ENCODE data around the gene NEDD4.
"Not testable (repeated sequence)": the region's sequence is repeated elsewhere in the genome, so short reads cannot be mapped to it uniquely, and the experiment has no call there.

NEDD4 gene

GRCh38 chr15:55952501-55953274 is 40.7 kb downstream of the NEDD4 start:
- DNase-seq, result not testable (repeated sequence)

- DNase-seq, result not testable (repeated sequence)
These were observed 48.8 kb downstream of the NEDD4 start for GRCh38 chr15:55944606-55945005.

GRCh38 chr15:55942332-55942731 is 51.1 kb downstream of the NEDD4 start:
- peak; percentile 49 for DNase-seq

GRCh38 chr15:55937040-55937439 is 56.4 kb downstream of the NEDD4 start:
- peak; percentile 73 for DNase-seq

GRCh38 chr15:55928955-55929354 is 64.5 kb downstream of the NEDD4 start:
- DNase-seq, result no peak

GRCh38 chr15:55921744-55922143 is 71.7 kb downstream of the NEDD4 start:
- no peak for DNase-seq

- DNase-seq, result no peak
These were observed 75.5 kb downstream of the NEDD4 start for GRCh38 chr15:55917881-55918296.

- no peak for DNase-seq
These were observed 76.6 kb downstream of the NEDD4 start for GRCh38 chr15:55916666-55917409.

- DNase-seq, result no peak
These were observed 77.4 kb downstream of the NEDD4 start for GRCh38 chr15:55915876-55916567.

GRCh38 chr15:55915221-55915620 is 78.2 kb downstream of the NEDD4 start:
- DNase-seq, result no peak

GRCh38 chr15:55914446-55914845 is 79.0 kb downstream of the NEDD4 start:
- no peak for DNase-seq

- DNase-seq, result no peak
These were observed 80.4 kb downstream of the NEDD4 start for GRCh38 chr15:55912982-55913381.

GRCh38 chr15:55909036-55909811 is 84.2 kb downstream of the NEDD4 start:
- DNase-seq, result no peak

GRCh38 chr15:55907797-55908196 is 85.6 kb downstream of the NEDD4 start:
- no peak for DNase-seq

- DNase-seq, result no peak
These were observed 90.4 kb downstream of the NEDD4 start for GRCh38 chr15:55902981-55903380.

GRCh38 chr15:55900019-55900418 is 93.4 kb downstream of the NEDD4 start:
- no peak for DNase-seq

- no peak for DNase-seq
These were observed 93.9 kb downstream of the NEDD4 start for GRCh38 chr15:55899537-55899936.

GRCh38 chr15:55897560-55898336 is 95.7 kb downstream of the NEDD4 start:
- DNase-seq, result no peak

GRCh38 chr15:55894399-55894965 is 98.9 kb downstream of the NEDD4 start:
- no peak for DNase-seq

GRCh38 chr15:55893852-55894251 is 99.6 kb downstream of the NEDD4 start:
- DNase-seq, result no peak

GRCh38 chr15:55891196-55891595 is 102.2 kb downstream of the NEDD4 start:
- no peak for DNase-seq

GRCh38 chr15:55884223-55884622 is 109.2 kb downstream of the NEDD4 start:
- no peak for DNase-seq
